Right atrium auricular region (tissue), 2 donors: Measurements from ENCODE around the gene CCR3. TPM values are rescaled to one million over a fixed set of nuclear protein-coding genes. Genes with fewer than 3 reads are reported as not detected.

ENCODE experiments used
- DNase-seq: peaks from one replicate; pipeline ENCODE4 v3.0.0-alpha.2; 2019; ENCODE audit warnings: low spot score
- H3K27ac ChIP-seq, 2 donors: fragments of 200-600 bp; sonication (generic); 1 replicate in 1 of 2; 2 replicates in 1 of 2; pipeline ENCODE4 v1.5.1; 2016 to 2019
- H3K27me3 ChIP-seq, 2 donors: fragments of 200-600 bp; sonication (generic); one replicate each; pipeline versions ENCODE4 v1.5.1 to v1.6.0; 2017 to 2019
- H3K36me3 ChIP-seq: fragments of 200-600 bp; sonication (generic); one replicate; pipeline ENCODE4 v1.5.1; 2016
- H3K4me1 ChIP-seq, 2 donors: fragments of 200-600 bp; sonication (generic); one replicate each; pipeline versions ENCODE4 v1.5.1 to v1.6.0; 2017 to 2019
- H3K4me3 ChIP-seq, 2 donors: fragments of 200-600 bp; sonication (generic); 1 replicate in 1 of 2; 2 replicates in 1 of 2; pipeline ENCODE4 v1.5.1; 2017 to 2019; ENCODE audit warnings: mild to moderate bottlenecking in 1 of 2, moderate library complexity in 1 of 2
- H3K9me3 ChIP-seq, 2 donors: fragments of 200-600 bp; sonication (generic); one replicate each; pipeline ENCODE4 v1.5.1; 2019
- total RNA-seq, 2 donors: library from RNA; depleted of rRNA; stranded (reverse); fragments of >200 nt; gene quantifications; one replicate each; pipeline ENCODE4 v1.1.0, GENCODE V29; 2016
- TF ChIP-seq, protein P1 (sequence below), 2 donors: fragments of 200-600 bp; sonication (generic); IDR thresholded peaks; one replicate each; pipeline ENCODE4 v1.5.1; 2019; ENCODE audit warnings: antibody characterized with exemption in 2 of 2

Gene CCR3
- total RNA-seq, 2 donors from 2014 or later: not detected

DNA sequence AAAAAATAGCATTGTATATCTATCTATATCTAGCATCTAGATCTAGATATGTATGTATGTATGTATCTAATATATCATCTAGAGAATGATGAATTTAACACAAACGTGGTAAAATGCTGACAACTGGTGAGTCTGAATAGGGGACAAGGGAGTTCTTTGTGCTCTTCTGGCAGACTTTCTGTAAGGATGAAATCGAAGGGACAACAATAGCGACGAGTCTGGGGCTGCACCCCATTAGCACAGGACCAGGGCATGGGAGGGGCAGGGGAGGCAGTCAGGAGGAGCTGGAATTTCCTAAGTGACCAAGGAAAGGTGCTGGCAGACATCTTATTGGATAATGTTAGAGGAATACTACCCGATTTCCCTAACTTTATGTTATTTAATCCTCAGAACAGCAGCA, 42.0 kb upstream of the CCR3 start:
- no peak for DNase-seq
- no peak overlapping the region for H3K27ac ChIP-seq

GRCh38 chr3:46200790-46201189, 41.5 kb upstream of the CCR3 start:
- Histone ChIP-seq H3K4me1 (no peaks in the 10 kb centered on the region), H3K36me3 (no peaks in the 10 kb centered on the region), H3K27ac (no peak overlapping the region), H3K9me3 (no peaks in the 10 kb centered on the region), H3K27me3 (no peaks in the 10 kb centered on the region), H3K4me3 (no peak overlapping the region)
- DNase-seq: no peak
- TF ChIP-seq, protein P1, sequence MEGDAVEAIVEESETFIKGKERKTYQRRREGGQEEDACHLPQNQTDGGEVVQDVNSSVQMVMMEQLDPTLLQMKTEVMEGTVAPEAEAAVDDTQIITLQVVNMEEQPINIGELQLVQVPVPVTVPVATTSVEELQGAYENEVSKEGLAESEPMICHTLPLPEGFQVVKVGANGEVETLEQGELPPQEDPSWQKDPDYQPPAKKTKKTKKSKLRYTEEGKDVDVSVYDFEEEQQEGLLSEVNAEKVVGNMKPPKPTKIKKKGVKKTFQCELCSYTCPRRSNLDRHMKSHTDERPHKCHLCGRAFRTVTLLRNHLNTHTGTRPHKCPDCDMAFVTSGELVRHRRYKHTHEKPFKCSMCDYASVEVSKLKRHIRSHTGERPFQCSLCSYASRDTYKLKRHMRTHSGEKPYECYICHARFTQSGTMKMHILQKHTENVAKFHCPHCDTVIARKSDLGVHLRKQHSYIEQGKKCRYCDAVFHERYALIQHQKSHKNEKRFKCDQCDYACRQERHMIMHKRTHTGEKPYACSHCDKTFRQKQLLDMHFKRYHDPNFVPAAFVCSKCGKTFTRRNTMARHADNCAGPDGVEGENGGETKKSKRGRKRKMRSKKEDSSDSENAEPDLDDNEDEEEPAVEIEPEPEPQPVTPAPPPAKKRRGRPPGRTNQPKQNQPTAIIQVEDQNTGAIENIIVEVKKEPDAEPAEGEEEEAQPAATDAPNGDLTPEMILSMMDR (IDR thresholded peaks at IDR 0.05): no peak

More for the DNA sequence above, 42.0 kb upstream of the CCR3 start:
- Histone ChIP-seq H3K4me1 (no peaks in the 10 kb centered on the region), H3K36me3 (no peaks in the 10 kb centered on the region), H3K4me3 (no peak overlapping the region), H3K27me3 (no peaks in the 10 kb centered on the region), H3K9me3 (peaks cover 0 to 3% of the 10 kb centered on the region in 2 donors)
- TF ChIP-seq, protein P1 (IDR thresholded peaks at IDR 0.05): no peak

DNA sequence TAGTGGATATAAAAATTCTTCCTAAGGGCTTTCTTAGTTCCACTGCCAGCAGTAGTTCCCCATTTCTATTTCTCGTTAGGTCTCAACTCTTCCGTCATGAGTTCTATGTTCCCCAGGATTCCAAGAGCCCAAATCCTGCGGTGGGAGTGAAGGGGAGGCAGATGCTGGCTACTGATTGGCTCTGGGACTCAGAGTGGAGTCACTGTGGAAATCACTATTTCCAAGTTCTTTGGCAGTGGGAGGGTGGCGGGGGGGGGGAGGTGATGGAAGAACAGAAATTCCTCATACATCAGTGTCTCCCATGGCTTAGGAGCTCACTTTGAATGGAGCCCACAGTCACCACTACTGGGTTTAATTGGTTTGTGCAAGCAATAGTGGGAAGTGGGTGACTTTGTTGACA, 39.7 kb upstream of the CCR3 start:
- DNase-seq: no peak
- H3K4me1 ChIP-seq: no peaks in the 10 kb centered on the region
- H3K27ac ChIP-seq: no peak overlapping the region
- H3K9me3 ChIP-seq: no peaks in the 10 kb centered on the region
- H3K27me3 ChIP-seq: no peaks in the 10 kb centered on the region
- H3K36me3 ChIP-seq: no peaks in the 10 kb centered on the region
- H3K4me3 ChIP-seq: no peak overlapping the region
- TF ChIP-seq, protein P1 (IDR thresholded peaks at IDR 0.05): no peak

DNA sequence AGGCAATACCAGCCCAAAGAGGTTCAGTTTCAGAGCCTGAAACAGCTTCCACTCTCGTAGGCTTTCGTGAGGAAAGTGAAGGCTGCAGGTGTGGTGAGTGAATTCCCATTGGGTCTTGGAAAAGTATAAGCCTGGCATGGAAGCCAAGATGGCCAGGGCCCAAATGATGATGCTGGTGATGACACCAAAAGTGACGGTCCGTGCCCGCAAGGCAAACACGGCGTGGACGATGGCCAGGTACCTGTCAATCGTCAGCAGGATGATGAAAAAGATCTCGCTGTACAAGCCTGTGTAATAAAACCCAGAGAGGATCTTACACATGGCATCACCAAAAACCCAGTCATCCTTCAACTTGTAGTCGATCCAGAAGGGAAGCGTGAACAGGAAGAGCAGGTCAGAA, 38.6 kb upstream of the CCR3 start:
- Histone ChIP-seq H3K27me3 (no peaks in the 10 kb centered on the region), H3K4me1 (no peaks in the 10 kb centered on the region), H3K27ac (no peak overlapping the region), H3K4me3 (no peak overlapping the region), H3K36me3 (no peaks in the 10 kb centered on the region), H3K9me3 (no peaks in the 10 kb centered on the region)
- TF ChIP-seq, protein P1 (IDR thresholded peaks at IDR 0.05): no peak
- DNase-seq: no peak

- no peaks in the 10 kb centered on the region for H3K4me1 ChIP-seq
- no peaks in the 10 kb centered on the region for H3K9me3 ChIP-seq
- H3K27me3 ChIP-seq: no peaks in the 10 kb centered on the region
- no peak overlapping the region for H3K4me3 ChIP-seq
- TF ChIP-seq, protein P1 (IDR thresholded peaks at IDR 0.05): no peak
- no peaks in the 10 kb centered on the region for H3K36me3 ChIP-seq
- H3K27ac ChIP-seq: no peak overlapping the region
- no peak for DNase-seq
These were observed 36.8 kb upstream of the CCR3 start for GRCh38 chr3:46205286-46205960.
